NB4 (cell line): ENCODE measurements around the gene SGSH.

Source experiments
- MYC ChIP-seq: IDR thresholded peaks from 2 replicates; pipeline ENCODE4 v1.6.1; 2011; ENCODE audit warnings: low read depth, low read length
- POLR2A ChIP-seq: IDR thresholded peaks from 2 replicates; pipeline ENCODE4 v1.6.1; 2011; ENCODE audit warnings: mild to moderate bottlenecking; ENCODE audit not compliant: insufficient read length; ENCODE audit errors: extremely low read depth
- TF ChIP-seq, protein P1 (sequence below): IDR thresholded peaks from 2 replicates; pipeline ENCODE4 v1.6.1; 2011; ENCODE audit warnings: low read depth, low read length
- TF ChIP-seq, protein P2 (sequence below): IDR thresholded peaks from one replicate; pipeline ENCODE4 v1.5.1; 2012; ENCODE audit warnings: low read depth, low read length

- TF ChIP-seq, protein P1, sequence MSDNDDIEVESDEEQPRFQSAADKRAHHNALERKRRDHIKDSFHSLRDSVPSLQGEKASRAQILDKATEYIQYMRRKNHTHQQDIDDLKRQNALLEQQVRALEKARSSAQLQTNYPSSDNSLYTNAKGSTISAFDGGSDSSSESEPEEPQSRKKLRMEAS = no peak
- TF ChIP-seq, protein P2, sequence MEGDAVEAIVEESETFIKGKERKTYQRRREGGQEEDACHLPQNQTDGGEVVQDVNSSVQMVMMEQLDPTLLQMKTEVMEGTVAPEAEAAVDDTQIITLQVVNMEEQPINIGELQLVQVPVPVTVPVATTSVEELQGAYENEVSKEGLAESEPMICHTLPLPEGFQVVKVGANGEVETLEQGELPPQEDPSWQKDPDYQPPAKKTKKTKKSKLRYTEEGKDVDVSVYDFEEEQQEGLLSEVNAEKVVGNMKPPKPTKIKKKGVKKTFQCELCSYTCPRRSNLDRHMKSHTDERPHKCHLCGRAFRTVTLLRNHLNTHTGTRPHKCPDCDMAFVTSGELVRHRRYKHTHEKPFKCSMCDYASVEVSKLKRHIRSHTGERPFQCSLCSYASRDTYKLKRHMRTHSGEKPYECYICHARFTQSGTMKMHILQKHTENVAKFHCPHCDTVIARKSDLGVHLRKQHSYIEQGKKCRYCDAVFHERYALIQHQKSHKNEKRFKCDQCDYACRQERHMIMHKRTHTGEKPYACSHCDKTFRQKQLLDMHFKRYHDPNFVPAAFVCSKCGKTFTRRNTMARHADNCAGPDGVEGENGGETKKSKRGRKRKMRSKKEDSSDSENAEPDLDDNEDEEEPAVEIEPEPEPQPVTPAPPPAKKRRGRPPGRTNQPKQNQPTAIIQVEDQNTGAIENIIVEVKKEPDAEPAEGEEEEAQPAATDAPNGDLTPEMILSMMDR = no peak
- no peak for TF ChIP-seq POLR2A
- no peak for TF ChIP-seq MYC
Measured at GRCh38 chr17:80214878-80215210, 5.3 kb downstream of the SGSH start.
